ENCODE results near the gene F8.

F8 gene

GRCh38 chrX:154813801-154814200 is 208.7 kb downstream of the F8 start:
- TF ChIP-seq CTCF (IDR thresholded peaks at IDR 0.05; ENCODE audit: low read depth, low read length, missing control alignments), result no peak
- DNase-seq (ENCODE audit: low read depth), result no peak

GRCh38 chrX:154812341-154813101 is 210.0 kb downstream of the F8 start:
- TF ChIP-seq CTCF (IDR thresholded peaks at IDR 0.05; ENCODE audit: low read depth, low read length, missing control alignments), result no peak
- no peak for DNase-seq (ENCODE audit: low read depth)
- no peak overlapping the region for H3K4me3 ChIP-seq (ENCODE audit: low read depth, low read length)

More at GRCh38 chrX:154813801-154814200, 208.7 kb downstream of the F8 start:
- H3K4me3 ChIP-seq (ENCODE audit: low read depth, low read length), result no peak overlapping the region

GRCh38 chrX:154809939-154810665 is 212.4 kb downstream of the F8 start:
- no peak for TF ChIP-seq CTCF (IDR thresholded peaks at IDR 0.05; ENCODE audit: low read depth, low read length, missing control alignments)
- no peak for DNase-seq (ENCODE audit: low read depth)
- no peak overlapping the region for H3K4me3 ChIP-seq (ENCODE audit: low read depth, low read length)

GRCh38 chrX:154806837-154807501 is 215.6 kb downstream of the F8 start:
- DNase-seq (ENCODE audit: low read depth), result no peak
- no peak for TF ChIP-seq CTCF (IDR thresholded peaks at IDR 0.05; ENCODE audit: low read depth, low read length, missing control alignments)
- H3K4me3 ChIP-seq (ENCODE audit: low read depth, low read length), result no peak overlapping the region

GRCh38 chrX:154805696-154806091 is 216.8 kb downstream of the F8 start:
- peak overlapping the region; percentile 70 for H3K4me3 ChIP-seq (ENCODE audit: low read depth, low read length)
- no peak for TF ChIP-seq CTCF (IDR thresholded peaks at IDR 0.05; ENCODE audit: low read depth, low read length, missing control alignments)
- DNase-seq (ENCODE audit: low read depth), result no peak

GRCh38 chrX:154804957-154805695 is 217.4 kb downstream of the F8 start, which contains the start of gene MPP1:
MPP1 (minus strand) TSS chrX:154805485; CDS start chrX:154805373, 112 bp downstream.
- no peak for DNase-seq (ENCODE audit: low read depth)
- TF ChIP-seq CTCF (IDR thresholded peaks at IDR 0.05; ENCODE audit: low read depth, low read length, missing control alignments), result no peak
- peak within 1 kb of the TSS; percentile 70 for H3K4me3 ChIP-seq (ENCODE audit: low read depth, low read length)
